ENCODE data around the gene NUAK2.

The NUAK2 gene

DNA sequence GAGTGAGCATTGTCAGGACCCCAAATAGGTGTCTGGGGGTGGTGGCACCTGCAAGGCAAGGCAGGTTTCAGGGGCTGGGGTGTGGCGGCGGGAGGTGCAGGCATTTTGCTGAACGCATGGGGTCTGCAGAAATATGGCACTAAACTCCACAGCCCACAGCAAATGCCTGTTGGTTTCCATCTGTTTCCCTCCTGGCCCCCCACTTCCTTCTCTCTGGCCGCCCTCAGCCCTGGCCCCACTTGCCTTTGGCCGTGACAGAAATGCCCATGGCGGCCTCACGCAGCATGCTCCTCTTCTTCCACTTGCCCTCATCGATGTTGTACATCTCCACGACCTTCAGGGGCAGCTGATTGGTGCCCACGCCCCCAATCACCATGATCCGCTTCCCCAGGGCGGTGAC is 21.4 kb upstream of the NUAK2 start:
- Histone ChIP-seq H3K27me3 (ENCODE audit: insufficient read depth, low read length) (peaks cover 16% of the 10 kb centered on the region), H3K36me3 (ENCODE audit: insufficient read depth, low read length) (no peaks in the 10 kb centered on the region), H3K4me1 (ENCODE audit: insufficient read depth, low read length) (peaks cover 7% of the 10 kb centered on the region), H3K4me3 (ENCODE audit: low read length) (no peak overlapping the region), H3K9me3 (ENCODE audit: low read length) (peaks cover 5% of the 10 kb centered on the region), H2AFZ (ENCODE audit: low read depth, low read length) (no peak overlapping the region)

- Histone ChIP-seq H3K27me3 (ENCODE audit: insufficient read depth, low read length) (peaks cover 16% of the 10 kb centered on the region), H3K4me3 (ENCODE audit: low read length) (no peak overlapping the region), H3K9me3 (ENCODE audit: low read length) (peaks cover 5% of the 10 kb centered on the region), H2AFZ (ENCODE audit: low read depth, low read length) (no peak overlapping the region), H3K4me1 (ENCODE audit: insufficient read depth, low read length) (peaks cover 7% of the 10 kb centered on the region), H3K36me3 (ENCODE audit: insufficient read depth, low read length) (no peaks in the 10 kb centered on the region)
Observed at GRCh38 chr1:205340676-205341075, 19.1 kb upstream of the NUAK2 start.

DNA sequence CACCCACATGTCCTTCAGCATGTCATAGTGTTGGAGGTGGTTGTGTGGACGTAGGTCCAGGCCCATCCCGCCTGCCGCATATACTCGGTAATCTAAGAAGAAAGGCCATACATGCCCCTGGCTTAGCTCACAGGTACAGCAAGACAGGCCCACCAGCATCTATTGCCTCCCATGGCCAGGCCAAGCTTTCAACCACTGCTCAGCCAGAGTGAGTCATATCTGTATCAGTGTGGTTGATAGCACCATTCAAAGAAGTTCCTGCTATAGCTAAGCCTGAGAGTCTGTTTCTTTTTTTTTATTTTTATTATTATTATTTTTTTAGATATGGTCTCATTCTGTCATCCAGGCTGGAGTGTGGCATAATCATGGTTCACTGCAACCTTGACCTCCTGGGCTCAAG is 18.2 kb upstream of the NUAK2 start:
- Histone ChIP-seq H3K4me3 (ENCODE audit: low read length) (no peak overlapping the region), H3K36me3 (ENCODE audit: insufficient read depth, low read length) (no peaks in the 10 kb centered on the region), H2AFZ (ENCODE audit: low read depth, low read length) (no peak overlapping the region), H3K27me3 (ENCODE audit: insufficient read depth, low read length) (peaks cover 13% of the 10 kb centered on the region), H3K4me1 (ENCODE audit: insufficient read depth, low read length) (peaks cover 7% of the 10 kb centered on the region), H3K9me3 (ENCODE audit: low read length) (peaks cover 5% of the 10 kb centered on the region)

DNA sequence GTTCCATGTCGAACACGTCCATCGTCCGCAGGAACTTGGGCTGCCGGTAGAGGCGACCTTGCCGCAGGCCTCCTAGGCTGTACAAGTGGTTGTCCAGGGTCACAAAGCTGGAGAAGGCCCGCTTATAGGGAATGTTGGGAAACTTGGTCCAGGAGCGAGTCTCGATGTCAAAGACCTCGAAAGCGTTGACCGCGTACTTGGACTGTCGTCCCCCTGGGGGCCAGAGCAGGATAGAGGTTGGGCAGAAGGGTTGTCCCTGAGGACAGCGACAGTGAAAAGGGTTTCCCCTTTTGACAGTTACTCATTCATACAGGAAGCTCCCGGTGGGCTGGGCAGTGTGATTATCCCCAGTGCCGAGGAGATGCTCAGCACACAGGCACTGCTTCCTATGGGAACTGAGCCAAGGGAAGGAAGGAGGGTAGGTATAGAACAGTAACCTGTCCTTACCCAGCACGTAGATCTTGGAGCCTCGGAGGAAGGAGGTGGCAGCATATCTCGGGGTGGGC is 17.7 kb upstream of the NUAK2 start:
- peaks cover 6% of the 10 kb centered on the region for H3K4me1 ChIP-seq (ENCODE audit: insufficient read depth, low read length)
- no peak overlapping the region for H2AFZ ChIP-seq (ENCODE audit: low read depth, low read length)
- no peak overlapping the region for H3K4me3 ChIP-seq (ENCODE audit: low read length)
- peaks cover 9% of the 10 kb centered on the region for H3K27me3 ChIP-seq (ENCODE audit: insufficient read depth, low read length)
- H3K36me3 ChIP-seq (ENCODE audit: insufficient read depth, low read length) = no peaks in the 10 kb centered on the region
- H3K9me3 ChIP-seq (ENCODE audit: low read length) = peaks cover 5% of the 10 kb centered on the region

DNA sequence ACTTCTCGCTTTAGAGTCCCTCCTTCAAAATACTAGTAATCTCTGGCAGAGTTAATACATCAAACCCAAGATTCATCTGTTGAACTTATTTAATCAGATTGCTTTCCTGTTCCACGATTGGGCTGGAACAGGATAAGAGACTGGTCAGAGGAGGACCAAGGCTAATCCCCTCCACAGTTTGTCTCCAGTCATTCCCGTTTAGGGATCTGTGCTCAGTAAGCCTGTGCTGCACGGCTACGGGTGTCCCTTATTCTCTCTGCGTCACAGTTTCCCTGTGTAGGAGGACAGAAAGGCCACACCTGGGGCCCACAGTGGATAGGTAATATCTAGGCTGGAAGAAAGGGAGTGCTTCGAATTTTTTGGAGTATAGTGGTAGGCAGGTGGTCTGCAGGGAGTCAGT is 16.5 kb upstream of the NUAK2 start:
- Histone ChIP-seq H3K9me3 (ENCODE audit: low read length) (peaks cover 5% of the 10 kb centered on the region), H2AFZ (ENCODE audit: low read depth, low read length) (no peak overlapping the region), H3K4me3 (ENCODE audit: low read length) (no peak overlapping the region), H3K36me3 (ENCODE audit: insufficient read depth, low read length) (no peaks in the 10 kb centered on the region), H3K27me3 (ENCODE audit: insufficient read depth, low read length) (no peaks in the 10 kb centered on the region), H3K4me1 (ENCODE audit: insufficient read depth, low read length) (no peaks in the 10 kb centered on the region)

- no peaks in the 10 kb centered on the region for H3K27me3 ChIP-seq (ENCODE audit: insufficient read depth, low read length)
- H2AFZ ChIP-seq (ENCODE audit: low read depth, low read length) = no peak overlapping the region
- H3K4me1 ChIP-seq (ENCODE audit: insufficient read depth, low read length) = no peaks in the 10 kb centered on the region
- no peaks in the 10 kb centered on the region for H3K36me3 ChIP-seq (ENCODE audit: insufficient read depth, low read length)
- H3K4me3 ChIP-seq (ENCODE audit: low read length) = no peak overlapping the region
- peaks cover 5% of the 10 kb centered on the region for H3K9me3 ChIP-seq (ENCODE audit: low read length)
Observed at GRCh38 chr1:205337481-205337880, 15.9 kb upstream of the NUAK2 start.

DNA sequence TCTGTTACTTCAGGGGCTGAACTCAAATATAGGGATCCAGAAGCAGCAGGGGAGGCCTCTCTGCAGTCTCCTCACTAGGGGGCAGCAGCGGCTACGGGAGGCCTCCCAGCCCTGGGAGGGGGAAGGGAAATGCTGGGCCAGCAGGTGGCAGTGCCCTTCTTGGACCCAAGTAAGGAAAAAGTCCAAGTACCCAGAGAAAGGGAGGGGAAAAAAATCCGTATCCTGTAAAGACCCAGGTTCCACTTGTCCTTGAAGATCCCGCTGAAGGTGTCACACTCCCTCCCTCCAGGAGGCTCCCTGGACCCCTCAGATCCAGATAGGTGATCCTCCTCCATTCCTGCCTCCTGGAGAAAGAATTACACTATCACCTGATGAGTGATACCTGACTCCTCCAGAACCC is 14.1 kb upstream of the NUAK2 start:
- Histone ChIP-seq H3K4me1 (ENCODE audit: insufficient read depth, low read length) (no peaks in the 10 kb centered on the region), H3K27me3 (ENCODE audit: insufficient read depth, low read length) (no peaks in the 10 kb centered on the region), H2AFZ (ENCODE audit: low read depth, low read length) (no peak overlapping the region), H3K9me3 (ENCODE audit: low read length) (peaks cover 5% of the 10 kb centered on the region), H3K36me3 (ENCODE audit: insufficient read depth, low read length) (no peaks in the 10 kb centered on the region), H3K4me3 (ENCODE audit: low read length) (no peak overlapping the region)

DNA sequence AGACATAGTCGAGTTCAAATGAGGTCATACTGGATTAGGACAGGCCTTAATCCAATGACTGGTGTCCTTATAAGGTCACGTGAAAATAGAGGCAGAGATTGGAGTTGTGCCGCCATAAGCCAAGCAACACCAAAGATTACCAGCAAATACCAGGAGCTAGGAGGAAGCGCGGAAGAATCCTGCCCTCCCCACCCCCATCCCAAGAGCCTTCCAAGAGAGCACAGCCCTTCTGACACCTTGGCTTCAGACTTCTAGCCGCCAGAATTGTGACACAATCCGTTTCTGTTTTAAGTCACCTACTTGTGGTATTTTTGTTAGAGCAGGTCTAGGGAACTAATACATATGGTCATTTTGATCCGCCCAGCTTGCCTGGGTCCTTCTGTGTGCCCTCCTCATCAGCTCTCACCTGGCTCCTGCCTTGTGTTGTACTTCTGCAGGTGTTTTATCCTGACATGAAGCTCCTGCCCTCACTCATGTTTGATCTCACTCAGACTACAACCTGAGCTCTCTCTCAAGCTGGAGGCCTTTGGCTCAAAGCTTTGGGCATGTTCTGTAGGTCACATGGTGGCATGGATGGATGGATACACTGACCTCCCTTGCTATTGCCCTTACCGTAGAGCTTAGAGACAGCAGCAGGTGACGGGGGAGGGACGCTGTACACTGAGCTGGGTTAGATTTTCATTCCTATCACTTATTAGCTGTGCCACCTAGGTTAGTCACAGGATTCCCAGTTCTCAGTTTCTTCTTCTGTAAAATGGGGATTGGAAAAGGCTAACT is 10.7 kb upstream of the NUAK2 start:
- Histone ChIP-seq H3K9me3 (ENCODE audit: low read length) (no peaks in the 10 kb centered on the region), H3K4me1 (ENCODE audit: insufficient read depth, low read length) (no peaks in the 10 kb centered on the region), H3K4me3 (ENCODE audit: low read length) (no peak overlapping the region), H2AFZ (ENCODE audit: low read depth, low read length) (no peak overlapping the region), H3K27me3 (ENCODE audit: insufficient read depth, low read length) (no peaks in the 10 kb centered on the region), H3K36me3 (ENCODE audit: insufficient read depth, low read length) (no peaks in the 10 kb centered on the region)

- Histone ChIP-seq H3K4me3 (ENCODE audit: low read length) (no peak overlapping the region), H3K9me3 (ENCODE audit: low read length) (no peaks in the 10 kb centered on the region), H3K36me3 (ENCODE audit: insufficient read depth, low read length) (no peaks in the 10 kb centered on the region), H3K27me3 (ENCODE audit: insufficient read depth, low read length) (no peaks in the 10 kb centered on the region), H2AFZ (ENCODE audit: low read depth, low read length) (no peak overlapping the region), H3K4me1 (ENCODE audit: insufficient read depth, low read length) (peaks cover 2% of the 10 kb centered on the region)
Observed at GRCh38 chr1:205330150-205330549, 8.6 kb upstream of the NUAK2 start.

GRCh38 chr1:205329719-205330118 is 8.2 kb upstream of the NUAK2 start:
- H3K36me3 ChIP-seq (ENCODE audit: insufficient read depth, low read length) = no peaks in the 10 kb centered on the region
- no peak overlapping the region for H2AFZ ChIP-seq (ENCODE audit: low read depth, low read length)

GRCh38 chr1:205328476-205328875 is 6.9 kb upstream of the NUAK2 start:
- Histone ChIP-seq H3K36me3 (ENCODE audit: insufficient read depth, low read length) (no peaks in the 10 kb centered on the region), H3K9me3 (ENCODE audit: low read length) (no peaks in the 10 kb centered on the region), H3K4me3 (ENCODE audit: low read length) (no peak overlapping the region), H2AFZ (ENCODE audit: low read depth, low read length) (no peak overlapping the region), H3K27me3 (ENCODE audit: insufficient read depth, low read length) (no peaks in the 10 kb centered on the region), H3K4me1 (ENCODE audit: insufficient read depth, low read length) (peaks cover 9% of the 10 kb centered on the region)

More at GRCh38 chr1:205329719-205330118, 8.2 kb upstream of the NUAK2 start:
- no peaks in the 10 kb centered on the region for H3K9me3 ChIP-seq (ENCODE audit: low read length)
- no peaks in the 10 kb centered on the region for H3K27me3 ChIP-seq (ENCODE audit: insufficient read depth, low read length)
- H3K4me3 ChIP-seq (ENCODE audit: low read length) = no peak overlapping the region
- H3K4me1 ChIP-seq (ENCODE audit: insufficient read depth, low read length) = peaks cover 6% of the 10 kb centered on the region

GRCh38 chr1:205326812-205327466 is 5.4 kb upstream of the NUAK2 start:
- peaks cover 12% of the 10 kb centered on the region for H3K4me1 ChIP-seq (ENCODE audit: insufficient read depth, low read length)
- H3K4me3 ChIP-seq (ENCODE audit: low read length) = no peak overlapping the region
- H3K27me3 ChIP-seq (ENCODE audit: insufficient read depth, low read length) = no peaks in the 10 kb centered on the region
- no peaks in the 10 kb centered on the region for H3K9me3 ChIP-seq (ENCODE audit: low read length)
- H2AFZ ChIP-seq (ENCODE audit: low read depth, low read length) = no peak overlapping the region
- H3K36me3 ChIP-seq (ENCODE audit: insufficient read depth, low read length) = no peaks in the 10 kb centered on the region

- H3K4me1 ChIP-seq (ENCODE audit: insufficient read depth, low read length) = peaks cover 13% of the 10 kb centered on the region
- no peaks in the 10 kb centered on the region for H3K36me3 ChIP-seq (ENCODE audit: insufficient read depth, low read length)
- H2AFZ ChIP-seq (ENCODE audit: low read depth, low read length) = no peak overlapping the region
- H3K27me3 ChIP-seq (ENCODE audit: insufficient read depth, low read length) = no peaks in the 10 kb centered on the region
- no peak overlapping the region for H3K4me3 ChIP-seq (ENCODE audit: low read length)
- H3K9me3 ChIP-seq (ENCODE audit: low read length) = no peaks in the 10 kb centered on the region
Observed at GRCh38 chr1:205325334-205325884, 3.9 kb upstream of the NUAK2 start.

Data from neuron (in vitro differentiated cells).